Measurements from ENCODE around the gene SPPL3.
A peak's percentile ranks its signal among the peaks of the same experiment; 100 is the strongest.

SPPL3 gene

DNA sequence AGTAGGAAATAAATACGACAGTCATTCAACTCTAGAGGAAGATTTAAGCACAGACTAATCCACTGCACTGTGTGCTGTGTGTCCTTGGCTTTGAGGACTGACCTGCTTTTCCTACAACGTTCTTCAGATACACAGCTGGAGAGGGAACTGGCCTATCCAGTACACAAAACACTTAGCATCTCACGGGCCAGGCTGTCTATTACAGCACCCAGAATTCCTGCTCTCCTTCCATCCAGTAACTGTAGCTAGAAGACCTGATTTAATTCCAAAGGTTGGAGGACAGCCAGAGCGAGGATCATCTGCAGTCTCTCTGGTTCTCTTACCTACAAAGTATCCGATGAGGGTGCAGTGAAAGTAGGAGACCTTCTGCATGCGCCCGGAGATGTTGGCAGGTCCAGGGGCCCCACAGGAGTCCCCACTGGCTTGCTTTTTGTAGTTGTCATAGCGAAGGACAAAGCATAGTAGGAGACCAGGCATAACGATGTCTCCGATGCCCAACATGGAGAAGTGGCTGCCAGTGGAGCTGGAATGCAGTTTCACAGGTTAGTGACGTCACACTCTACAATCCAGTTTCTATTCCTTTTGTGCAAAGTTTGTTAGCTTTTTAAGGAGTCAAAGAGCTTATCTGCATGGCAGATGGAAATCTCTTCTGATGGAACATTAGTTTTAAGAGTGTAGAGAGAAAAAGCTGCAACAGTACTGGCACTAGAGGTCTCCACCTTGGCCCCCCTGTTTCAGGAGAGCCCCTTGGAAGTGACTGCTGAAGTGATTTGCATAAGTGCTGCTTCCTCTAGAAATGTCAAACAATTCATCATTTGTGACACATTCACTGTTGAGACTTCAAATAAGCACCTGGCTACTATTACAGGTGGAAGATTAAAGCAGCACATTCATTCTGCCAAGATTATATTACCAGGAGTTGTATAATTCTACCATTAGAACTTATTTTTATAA lies 136.8 kb downstream of the SPPL3 start:
- DNase-seq: no peak

DNA sequence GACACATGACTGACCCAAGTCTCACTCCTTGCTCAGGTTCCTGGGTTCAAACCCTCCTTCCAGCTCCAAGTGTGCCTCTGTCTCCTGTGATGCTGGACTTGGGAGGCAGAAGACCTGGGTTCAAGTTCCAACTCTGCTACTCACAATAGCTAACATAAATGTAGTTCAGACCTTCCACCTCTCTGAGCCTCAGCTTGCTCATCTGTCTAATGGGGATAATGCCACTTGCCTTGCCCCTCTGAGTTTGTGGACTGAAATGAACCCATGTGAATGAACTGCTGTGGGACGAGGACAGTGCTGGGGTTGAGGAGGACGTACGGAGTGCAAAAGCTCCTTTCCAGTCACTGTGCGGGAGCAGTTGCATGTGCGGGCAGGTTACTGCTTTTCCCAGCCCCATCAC lies 137.6 kb downstream of the SPPL3 start:
- DNase-seq: no peak

DNA sequence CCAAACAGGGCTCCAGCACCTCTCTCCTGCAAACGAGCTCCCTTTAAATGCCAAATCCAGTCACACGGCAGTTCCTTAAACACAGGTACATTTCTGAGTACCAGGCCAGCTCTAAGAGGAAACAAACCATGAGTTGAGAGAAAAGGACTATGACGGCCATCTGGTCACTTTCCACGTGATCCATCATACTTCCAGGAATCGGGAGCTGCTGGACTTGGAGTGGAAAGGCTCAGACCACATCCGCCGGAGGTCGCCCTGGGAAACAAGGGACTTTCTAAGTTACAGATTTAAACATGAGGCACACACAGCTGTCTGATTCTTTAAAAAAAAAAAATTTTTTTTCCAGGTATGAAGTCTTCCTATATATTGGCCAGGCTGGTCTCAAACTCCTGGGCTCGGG lies 139.3 kb downstream of the SPPL3 start:
- no peak for DNase-seq

DNA sequence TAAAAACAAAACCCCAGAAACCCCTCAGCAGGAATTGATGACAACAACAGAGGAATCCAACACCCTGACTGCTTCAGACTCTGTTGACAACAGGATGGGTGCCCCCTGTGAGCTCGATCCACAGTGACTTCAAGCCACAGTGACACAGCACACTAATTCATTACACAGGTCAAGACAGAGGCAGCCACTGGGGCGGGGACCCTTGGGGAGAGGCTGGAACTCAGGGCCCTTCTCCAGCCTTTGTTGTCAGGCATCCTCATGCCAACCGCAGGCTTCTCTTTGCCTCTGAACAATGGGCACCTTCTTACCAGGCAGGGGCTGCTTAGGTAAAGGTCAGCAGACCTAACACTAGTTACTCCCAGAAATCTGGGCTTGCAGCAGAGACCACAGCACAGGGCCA lies 140.9 kb downstream of the SPPL3 start:
- no peak for DNase-seq

DNA sequence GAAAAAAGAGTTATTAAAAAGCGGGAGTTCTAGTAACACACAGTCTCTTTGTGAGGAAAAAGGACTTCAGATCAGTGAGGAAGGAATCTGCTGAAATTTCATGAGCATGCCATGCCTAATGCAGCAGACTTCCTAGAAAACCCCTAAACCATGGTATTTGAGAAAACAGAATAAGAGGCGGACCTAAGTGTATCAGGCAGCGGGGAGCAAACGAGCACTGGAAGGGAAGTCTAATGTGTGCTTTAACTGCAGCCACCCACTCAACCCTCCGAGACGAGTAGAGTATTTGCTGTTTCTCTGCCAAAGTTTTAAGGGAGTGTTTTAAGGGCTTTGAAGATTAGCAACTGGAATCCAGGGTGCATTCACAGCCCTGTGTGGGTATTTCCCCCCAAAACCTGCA lies 142.1 kb downstream of the SPPL3 start:
- DNase-seq: no peak

DNA sequence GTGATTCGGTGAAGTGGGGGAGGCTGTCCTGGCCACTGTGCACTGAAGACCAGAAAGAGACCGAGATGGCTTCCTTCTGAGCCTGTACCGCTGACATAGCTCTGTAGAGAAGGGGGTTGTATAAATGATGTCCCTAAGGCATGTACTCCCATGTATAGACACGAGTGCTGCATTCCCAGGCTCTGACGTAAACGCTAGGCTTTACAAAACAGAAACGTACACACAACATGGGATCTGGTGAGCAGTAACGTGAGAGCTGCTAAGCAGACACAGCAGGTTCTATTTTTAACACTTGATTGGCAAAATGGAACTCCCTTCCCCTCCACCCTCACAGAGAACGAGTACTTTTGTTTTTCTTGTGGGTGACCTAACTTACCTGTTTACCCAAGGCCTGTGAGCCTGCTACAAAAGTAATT lies 142.6 kb downstream of the SPPL3 start:
- DNase-seq: no peak

DNA sequence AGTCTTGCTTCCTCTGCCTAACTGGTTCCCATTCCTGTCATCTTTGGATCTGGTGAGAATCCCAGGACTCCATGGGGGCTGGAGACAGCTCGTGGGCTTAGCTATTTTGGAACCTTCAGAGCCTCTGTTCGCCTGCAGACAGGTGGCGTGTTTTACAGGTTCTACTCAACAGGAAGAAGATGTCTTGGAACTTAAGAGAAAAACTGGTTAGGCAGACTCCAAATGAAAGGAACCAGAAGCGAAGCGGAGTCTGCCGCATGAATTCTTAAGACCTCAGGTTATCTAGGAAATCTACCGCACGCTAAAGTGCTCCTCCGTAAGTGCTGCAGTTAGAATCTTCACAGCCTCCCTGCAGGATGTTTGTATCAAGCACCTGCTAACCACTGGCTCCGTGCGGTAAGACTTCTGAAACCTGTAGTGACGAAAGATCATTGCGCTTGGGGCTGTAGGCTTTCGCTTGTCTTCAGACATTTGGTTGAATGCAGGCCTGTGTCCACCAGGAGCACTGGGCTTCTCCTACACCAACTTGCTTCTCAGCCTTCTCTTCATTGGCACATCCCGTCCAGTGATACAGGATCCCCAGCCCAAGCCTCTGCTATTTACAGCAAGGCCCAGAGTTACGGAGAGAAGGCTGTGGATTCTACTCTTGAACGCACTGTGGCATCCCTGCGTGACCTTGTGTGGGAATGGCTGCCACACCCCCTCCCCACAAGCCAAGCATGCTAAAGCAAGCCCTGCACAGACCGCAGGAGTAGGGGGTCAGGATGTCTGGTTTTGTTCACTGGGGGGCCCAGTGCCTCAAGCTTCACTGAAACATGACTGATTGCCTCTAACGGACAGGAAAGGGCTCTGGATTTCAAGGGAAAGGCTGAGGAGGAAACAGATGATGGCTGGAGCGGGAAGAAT lies 143.6 kb downstream of the SPPL3 start:
- peak; percentile 52 for DNase-seq

DNA sequence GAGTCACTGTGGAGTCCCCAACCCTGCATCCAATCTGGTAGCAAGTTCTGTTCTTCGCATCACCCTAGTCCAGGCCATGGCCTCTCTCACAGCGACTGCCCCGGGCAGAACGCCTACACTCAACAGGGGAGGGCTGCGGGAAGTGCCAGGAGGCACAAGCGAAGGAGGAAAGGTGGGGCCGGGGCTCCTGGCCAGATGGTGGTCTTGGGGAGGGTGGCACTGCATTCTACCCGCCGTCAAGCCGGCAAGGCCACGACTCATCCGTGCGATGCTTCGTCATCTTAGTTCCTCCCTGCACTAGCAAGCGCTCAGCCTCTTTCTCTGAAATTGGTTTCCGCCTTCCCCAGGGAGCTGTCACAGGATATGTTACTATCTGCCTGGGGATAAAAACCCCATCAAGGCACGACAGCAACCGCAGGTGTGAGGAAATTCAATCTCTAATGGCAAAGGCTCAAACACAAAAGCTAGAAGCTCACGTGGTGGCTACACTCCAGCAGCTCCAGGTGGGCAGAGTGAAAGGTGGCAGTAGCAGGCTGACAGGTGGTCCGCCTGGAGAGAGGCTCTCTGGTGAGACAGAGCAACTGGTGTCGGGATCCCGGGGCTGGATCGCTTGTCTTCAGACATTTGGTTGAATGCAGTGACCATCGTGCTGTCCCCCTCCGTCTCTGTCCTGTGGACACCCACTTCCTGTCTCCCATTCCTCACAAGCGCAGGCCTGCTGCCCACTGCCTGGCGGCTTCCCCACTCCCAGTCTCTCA lies 144.4 kb downstream of the SPPL3 start:
- DNase-seq: peak; percentile 82

DNA sequence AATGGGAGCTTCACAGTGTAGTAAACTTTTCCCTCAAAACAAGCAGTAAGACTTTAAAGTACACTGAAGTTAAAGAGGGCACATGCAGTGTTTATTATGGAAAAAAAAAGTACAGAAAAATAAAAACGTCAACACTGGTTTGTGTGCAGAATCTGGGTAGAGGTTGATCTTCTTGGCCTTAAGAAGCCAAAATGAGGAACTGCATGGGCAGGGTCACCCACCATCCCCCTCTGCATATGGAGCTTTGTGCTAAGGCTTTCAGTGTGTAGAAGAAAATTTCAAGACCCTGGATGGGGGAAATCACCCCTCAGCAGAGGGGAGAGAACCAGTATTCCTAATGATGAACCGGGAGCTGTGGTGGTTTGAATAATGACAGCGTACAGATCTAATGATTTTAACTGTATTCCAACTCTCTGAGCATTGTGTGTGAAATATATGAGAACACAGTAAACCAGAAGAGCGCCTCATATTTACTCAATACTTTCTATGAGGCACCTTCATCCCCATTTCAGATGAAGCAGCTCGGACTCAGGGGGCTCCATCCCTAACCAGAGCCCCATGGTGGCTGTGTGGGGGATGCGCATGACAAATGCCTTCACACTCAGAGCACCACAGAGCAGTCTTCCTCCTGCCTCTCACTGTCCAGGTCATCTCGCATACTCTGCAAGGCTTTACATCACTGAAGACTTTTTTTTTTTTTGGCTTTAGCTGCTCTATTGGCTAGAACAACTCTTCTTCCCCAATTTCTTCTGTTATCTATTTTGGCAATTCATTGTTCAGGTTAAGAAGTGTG lies 145.2 kb downstream of the SPPL3 start:
- no peak for DNase-seq

DNA sequence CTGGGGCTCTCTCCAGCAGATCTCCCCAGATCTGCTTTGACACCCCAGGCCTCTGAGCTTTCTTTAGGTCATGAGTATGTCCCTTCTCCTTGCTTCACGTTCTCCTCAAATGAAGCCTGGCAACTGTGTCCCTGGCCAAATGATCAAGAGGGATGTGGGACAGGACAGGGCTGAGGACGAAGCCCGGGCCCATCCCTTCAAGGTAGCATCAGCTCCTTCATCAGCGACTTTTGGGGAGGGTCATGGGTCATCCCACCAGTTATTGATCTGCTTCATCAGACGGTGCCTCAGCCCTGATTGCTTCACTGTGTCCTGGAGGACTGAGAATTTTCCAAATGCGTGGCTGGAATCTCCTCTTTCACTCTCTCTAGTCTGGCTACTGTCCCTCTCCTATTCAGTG lies 146.2 kb downstream of the SPPL3 start:
- no peak for DNase-seq

DNA sequence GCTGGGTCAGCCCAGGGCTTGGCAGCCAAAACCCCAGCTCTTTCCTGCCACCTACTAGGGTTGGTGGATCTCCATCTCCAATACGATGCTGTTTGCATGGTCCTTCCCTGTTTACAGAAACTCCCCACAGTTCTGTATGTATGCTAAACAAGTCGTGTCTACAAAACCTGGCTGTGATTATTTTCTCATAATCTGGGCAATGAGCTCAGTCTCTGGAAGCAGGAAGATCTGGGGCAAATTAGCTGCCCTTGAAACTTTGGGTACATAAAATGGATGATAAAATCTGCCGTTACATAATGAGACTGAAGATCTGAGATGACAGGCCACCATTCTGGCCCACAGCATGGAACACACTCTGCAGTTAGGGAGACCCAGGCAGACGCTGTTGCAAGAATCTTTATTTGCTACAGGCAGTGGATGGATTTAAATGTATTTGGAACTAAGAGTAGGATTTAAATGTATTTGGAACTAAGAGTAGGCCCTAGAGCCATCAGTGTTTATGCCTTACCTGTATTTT lies 146.9 kb downstream of the SPPL3 start:
- DNase-seq: no peak

DNA sequence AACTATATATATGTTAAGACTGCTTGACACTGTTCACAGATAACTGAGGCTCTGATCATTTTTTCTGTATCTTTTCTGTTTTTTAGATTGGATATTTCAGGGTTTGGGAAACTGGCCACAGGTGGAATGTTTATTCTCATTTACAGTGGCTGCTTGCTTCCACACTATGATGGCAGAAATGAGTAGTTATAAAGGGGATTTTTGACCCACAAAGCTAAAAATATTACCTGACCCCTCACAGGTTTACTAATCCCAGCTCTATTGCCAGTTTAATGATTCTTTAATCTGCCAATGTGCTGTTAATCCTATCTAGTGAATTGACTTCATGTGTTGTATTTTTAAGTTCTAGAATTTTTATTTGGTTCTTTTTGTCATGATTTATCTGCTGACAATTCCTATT lies 148.9 kb downstream of the SPPL3 start:
- no peak for DNase-seq

DNA sequence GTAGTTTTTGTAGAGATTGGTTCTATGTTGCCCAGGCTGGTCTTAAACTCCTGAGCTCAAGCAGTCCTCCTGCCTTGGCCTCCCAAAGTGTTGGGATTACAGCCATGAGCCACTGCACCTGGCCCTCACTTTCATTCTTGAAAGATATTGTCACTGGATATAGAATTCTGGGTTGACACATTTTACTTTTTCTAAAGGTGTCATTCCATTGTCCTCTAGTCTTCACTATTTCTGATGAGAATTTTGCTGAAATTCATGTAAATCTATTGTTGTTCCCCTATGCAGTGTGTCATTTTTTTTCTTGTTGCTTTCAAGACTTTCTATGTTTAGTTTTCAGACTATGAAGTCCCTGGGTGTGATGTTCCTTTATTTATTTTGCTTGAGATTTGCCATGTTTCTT lies 149.4 kb downstream of the SPPL3 start:
- DNase-seq: no peak

DNA sequence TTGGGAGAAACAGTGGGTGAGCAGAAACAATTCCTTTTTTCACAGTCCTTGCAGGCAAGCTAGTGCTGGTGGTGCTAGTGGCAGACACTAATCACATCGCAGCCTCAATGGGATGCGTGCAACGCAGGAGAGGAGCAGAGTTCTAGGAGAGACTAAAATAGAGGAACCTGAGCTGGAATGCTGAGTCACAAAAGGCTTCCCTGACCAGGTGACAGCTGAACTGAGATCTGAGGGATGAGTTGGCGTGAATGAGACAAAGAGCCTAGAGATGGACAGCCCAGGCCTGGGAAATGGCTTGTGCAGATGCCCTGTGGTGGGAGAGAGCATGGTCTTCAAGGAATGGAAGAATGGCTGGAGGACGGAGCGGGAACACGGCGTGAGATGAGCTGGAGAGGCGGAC lies 152.8 kb downstream of the SPPL3 start:
- DNase-seq: no peak

DNA sequence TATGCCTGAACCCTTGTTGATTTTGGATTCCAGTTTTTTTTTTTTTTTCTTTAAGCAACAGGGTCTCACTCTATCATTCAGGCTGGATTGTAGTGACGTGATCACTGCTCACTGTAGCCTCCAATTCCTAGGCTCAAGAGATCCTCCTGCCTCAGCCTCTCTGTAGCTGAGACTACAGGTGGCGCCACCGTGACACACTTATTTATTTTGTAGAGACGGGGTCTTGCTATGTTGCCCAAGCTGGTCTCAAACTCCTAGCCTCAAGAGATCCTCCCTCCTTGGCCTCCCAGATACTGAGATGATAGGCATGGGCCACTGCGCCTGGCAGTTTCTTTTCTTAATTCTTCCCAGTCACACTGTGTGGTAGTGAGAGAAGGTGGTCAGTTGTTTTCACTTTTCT lies 153.4 kb downstream of the SPPL3 start:
- no peak for DNase-seq

DNA sequence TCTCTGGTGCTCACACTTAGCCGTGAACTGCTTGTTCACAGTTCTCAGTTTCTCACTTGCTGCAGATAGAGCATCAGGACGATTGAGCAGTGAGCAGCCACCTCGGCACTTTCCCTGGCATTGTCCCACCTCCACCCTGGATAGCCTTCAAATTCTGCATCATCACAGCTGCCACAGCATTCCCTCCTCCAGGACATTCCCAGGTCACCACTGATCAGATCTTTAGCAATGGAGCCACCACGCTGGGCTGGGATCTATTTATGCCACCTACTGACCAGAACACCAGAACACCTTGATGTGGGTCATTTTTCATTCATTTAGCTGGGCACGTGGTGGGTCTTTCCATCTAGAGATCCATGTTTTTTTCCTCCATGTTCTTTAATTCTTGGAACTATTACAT lies 154.9 kb downstream of the SPPL3 start:
- no peak for DNase-seq

DNA sequence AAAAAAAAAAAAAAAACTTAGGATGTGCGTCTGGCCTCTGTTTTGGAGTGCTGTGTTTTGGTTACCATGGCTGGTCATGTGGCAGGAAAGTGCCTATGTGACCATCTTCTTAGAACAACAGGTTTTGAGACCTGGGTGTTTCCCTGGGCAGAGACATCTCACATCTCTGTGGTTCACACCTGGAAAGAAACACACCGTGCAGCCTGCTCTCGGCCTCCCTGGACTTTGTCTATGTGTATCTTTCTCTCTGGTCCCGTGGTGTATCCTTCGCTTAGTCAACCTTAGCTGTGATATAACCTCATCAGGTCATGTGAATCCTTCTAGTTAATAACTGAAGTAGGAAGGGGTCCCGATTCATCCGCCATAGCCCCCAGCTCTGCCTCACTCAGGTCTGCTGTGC lies 155.9 kb downstream of the SPPL3 start:
- DNase-seq: no peak

DNA sequence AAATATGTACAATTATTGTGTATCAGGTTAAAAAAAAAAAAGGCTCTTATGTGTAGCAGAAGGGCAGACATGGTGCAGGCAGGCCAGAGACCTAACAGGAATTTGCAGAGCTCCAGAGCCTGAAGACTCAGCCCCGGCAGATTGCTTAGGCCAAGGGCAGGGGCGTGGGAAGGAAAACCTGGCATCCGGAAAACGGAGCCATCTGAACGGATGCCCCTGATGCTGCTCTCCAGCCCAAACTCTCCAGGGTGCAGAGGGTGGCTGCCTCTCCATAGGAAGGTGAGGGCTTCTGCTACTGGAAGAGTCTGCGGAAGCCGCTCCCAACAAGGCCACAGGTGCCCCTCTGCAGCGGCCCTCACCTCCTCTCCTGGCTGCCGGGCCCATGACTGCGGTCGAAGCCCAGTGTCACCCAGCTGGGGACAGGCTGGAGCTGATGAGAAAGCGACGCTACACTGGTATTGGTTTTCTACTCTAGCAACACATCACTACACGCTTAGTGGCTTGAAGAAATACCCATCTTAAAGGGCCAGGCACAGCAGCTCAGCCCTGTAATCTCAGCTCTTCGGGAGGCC lies 159.2 kb downstream of the SPPL3 start:
- DNase-seq: no peak

DNA sequence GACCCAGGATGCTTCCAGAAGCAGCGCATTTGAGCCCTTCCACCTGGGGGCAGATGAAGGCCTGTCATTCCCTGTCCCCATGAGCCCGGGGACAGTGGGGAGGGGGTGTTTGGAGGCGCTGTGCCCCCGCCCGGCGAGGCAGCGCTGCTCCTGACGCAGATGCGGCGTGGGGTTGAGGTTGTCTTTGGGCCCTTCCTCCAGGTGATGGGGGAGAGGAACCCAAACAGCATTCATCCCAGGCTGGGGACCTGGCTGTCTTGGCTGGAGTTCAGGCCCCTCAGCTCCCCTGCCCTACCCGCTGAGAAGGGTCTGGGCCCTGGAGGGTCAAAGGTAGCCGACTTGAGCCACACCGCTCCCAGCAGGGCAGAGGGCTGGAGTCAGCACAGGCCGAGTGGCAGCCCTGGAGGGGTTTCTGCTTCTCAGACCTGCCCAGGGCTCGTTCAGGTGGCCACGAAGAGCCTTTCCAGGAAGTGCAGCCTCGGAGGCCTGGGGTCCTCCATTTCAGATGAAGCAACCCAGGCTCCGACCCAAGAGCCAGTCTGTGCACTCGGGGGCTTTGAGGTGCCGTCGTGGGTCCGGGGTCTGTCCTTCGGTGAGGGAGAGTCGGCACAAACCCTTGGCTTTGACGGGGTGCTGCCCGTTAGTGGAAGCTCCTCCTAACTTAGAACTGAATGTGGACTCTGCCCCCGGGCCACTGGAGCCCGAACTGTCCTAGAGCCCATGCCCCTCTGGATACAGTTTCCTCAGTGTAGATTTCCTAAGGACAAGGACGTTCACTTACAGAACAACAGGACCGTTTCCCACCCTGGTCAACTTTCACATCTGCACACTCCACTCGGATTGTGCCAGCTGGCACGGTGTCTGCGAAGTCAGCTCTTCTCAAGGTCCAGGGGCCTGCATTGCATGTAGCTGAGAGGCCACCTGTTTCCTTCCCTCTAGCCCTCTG lies 162.4 kb downstream of the SPPL3 start:
- no peak for DNase-seq

DNA sequence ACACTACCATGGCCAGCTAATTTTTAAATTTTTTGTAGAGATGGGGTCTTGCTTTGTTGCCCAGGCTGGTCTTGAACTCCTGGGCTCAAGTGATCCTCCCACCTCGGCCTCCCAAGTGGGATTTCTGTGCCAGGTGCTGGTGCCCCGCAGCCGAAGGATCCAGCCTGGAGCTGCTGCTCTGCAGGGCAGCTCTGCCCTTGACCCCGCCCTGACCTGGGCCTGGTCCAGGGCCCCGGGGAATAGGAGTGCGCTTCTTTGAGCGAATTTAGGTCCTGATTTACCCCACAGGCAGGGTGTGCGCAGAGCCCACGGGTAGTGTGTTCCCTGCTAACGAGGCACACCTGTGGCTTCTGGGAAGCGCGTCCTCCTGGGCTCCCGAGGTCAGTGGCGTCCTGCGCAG lies 163.3 kb downstream of the SPPL3 start:
- DNase-seq: no peak

All from DMS79 (cell line).